Loucy (cell line): ENCODE measurements around the gene TAGLN2.

Experiments used
- EZH2phosphoT487 ChIP-seq: fragments of 200-600 bp; IDR thresholded peaks from 2 replicates; pipeline ENCODE4 v1.6.1; 2018; ENCODE audit warnings: antibody characterized with exemption, mild to moderate bottlenecking, moderate library complexity, borderline replicate concordance
- TF ChIP-seq, protein P1 (sequence below): fragments of 200-600 bp; sonication (generic); conservative IDR thresholded peaks from 2 replicates; pipeline ENCODE4 v1.5.1; 2014; ENCODE audit warnings: mild to moderate bottlenecking, antibody characterized with exemption, low read length

DNA sequence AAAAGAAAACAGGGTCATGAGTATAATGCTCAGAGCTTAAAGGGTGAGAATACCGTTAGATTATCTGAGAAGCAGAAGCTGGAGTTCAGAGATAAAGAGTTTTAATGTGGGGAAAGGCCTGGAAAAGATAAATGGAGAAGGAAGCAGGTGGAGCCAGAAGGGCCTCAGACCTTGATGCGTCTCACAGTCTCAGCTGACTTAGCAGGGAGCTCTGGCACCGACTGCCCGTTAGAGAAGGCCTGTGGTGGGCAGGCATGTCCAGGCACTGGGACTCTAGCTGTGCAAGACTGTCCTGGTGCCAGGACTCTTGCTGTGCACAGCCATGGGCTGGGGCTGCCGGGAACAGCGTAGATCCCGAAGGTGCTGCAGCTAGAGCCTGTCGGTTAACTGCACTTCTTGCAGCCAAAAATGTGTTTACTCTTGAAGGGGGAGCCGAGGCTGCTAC is 32.5 kb upstream of the TAGLN2 start:
- TF ChIP-seq, protein P1, sequence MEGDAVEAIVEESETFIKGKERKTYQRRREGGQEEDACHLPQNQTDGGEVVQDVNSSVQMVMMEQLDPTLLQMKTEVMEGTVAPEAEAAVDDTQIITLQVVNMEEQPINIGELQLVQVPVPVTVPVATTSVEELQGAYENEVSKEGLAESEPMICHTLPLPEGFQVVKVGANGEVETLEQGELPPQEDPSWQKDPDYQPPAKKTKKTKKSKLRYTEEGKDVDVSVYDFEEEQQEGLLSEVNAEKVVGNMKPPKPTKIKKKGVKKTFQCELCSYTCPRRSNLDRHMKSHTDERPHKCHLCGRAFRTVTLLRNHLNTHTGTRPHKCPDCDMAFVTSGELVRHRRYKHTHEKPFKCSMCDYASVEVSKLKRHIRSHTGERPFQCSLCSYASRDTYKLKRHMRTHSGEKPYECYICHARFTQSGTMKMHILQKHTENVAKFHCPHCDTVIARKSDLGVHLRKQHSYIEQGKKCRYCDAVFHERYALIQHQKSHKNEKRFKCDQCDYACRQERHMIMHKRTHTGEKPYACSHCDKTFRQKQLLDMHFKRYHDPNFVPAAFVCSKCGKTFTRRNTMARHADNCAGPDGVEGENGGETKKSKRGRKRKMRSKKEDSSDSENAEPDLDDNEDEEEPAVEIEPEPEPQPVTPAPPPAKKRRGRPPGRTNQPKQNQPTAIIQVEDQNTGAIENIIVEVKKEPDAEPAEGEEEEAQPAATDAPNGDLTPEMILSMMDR, result no peak
- TF ChIP-seq EZH2phosphoT487, result no peak
